A673 (cell line): Measurements from ENCODE around the gene LURAP1L. TPM values are rescaled to one million over a fixed set of nuclear protein-coding genes. Genes with fewer than 3 reads are reported as not detected.

ENCODE experiments used
- BruUV-seq: library from RNA; stranded (reverse); fragments of 400-500 nt; replicated peaks from 2 replicates; lab custom pipeline; 2021; lab: Mats Ljungman, UMichigan
- CTCF ChIA-PET: fragments of 300-600 bp; sonication (Branson Sonifier 250); formaldehyde crosslinking; loops from one replicate; lab custom pipeline; 2022; ENCODE audit warnings: antibody characterized with exemption; lab: Charles Lee
- POLR2A ChIA-PET: fragments of 300-600 bp; sonication (Branson Sonifier 250); formaldehyde crosslinking; loops from one replicate; lab custom pipeline; 2022; ENCODE audit warnings: antibody characterized with exemption; ENCODE audit not compliant: low non-redundant PET; lab: Charles Lee
- DNase-seq: peaks from one replicate; pipeline ENCODE4 v3.0.0-alpha.2; 2015; ENCODE audit warnings: low spot score
- H3K27ac ChIP-seq: fragments of 200-600 bp; sonication (generic); 2 replicates; pipeline ENCODE4 v1.5.1; 2016; ENCODE audit warnings: mixed run types, low read depth, mild to moderate bottlenecking, mixed read lengths, antibody characterized with exemption, low read length; ENCODE audit not compliant: poor library complexity, severe bottlenecking
- H3K27me3 ChIP-seq: fragments of 200-600 bp; sonication (generic); replicated peaks from 2 replicates; pipeline ENCODE4 v1.6.1; 2017; ENCODE audit warnings: mixed run types, low read depth, mild to moderate bottlenecking, mixed read lengths, antibody characterized with exemption, low read length; ENCODE audit not compliant: insufficient read depth, poor library complexity
- H3K36me3 ChIP-seq: fragments of 200-600 bp; sonication (generic); 2 replicates; pipeline ENCODE4 v1.6.1; 2016; ENCODE audit warnings: mixed run types, mild to moderate bottlenecking, mixed read lengths, antibody characterized with exemption, low read length; ENCODE audit not compliant: insufficient read depth, poor library complexity, severe bottlenecking
- H3K4me1 ChIP-seq: fragments of 200-600 bp; sonication (generic); 2 replicates; pipeline ENCODE4 v1.6.1; 2017; ENCODE audit warnings: mixed run types, mild to moderate bottlenecking, mixed read lengths, antibody characterized with exemption, low read length; ENCODE audit not compliant: insufficient read depth, poor library complexity, severe bottlenecking
- H3K4me3 ChIP-seq: fragments of 200-600 bp; sonication (generic); 2 replicates; pipeline ENCODE4 v1.5.1; 2016; ENCODE audit warnings: low read depth, mixed run types, mild to moderate bottlenecking, mixed read lengths, low read length; ENCODE audit not compliant: poor library complexity, severe bottlenecking
- H3K9me3 ChIP-seq: fragments of 200-600 bp; sonication (generic); 2 replicates; pipeline ENCODE4 v1.6.1; 2016; ENCODE audit warnings: mixed run types, low read depth, mild to moderate bottlenecking, mixed read lengths, antibody characterized with exemption, low read length; ENCODE audit not compliant: poor library complexity, severe bottlenecking
- EZH2 ChIP-seq: fragments of 200-600 bp; sonication (generic); IDR thresholded peaks from 2 replicates; pipeline ENCODE4 v1.6.1; 2017; ENCODE audit warnings: borderline replicate concordance, low read depth, mild to moderate bottlenecking, mixed read lengths, antibody characterized with exemption, low read length; ENCODE audit not compliant: poor library complexity, severe bottlenecking
- intact Hi-C: fragments of 100-400 bp; cut with micrococcal nuclease; formaldehyde crosslinking; loops from one replicate; pipeline ENCODE4 v1.10.0; 2022; ENCODE audit not compliant: unreplicated experiment
- total RNA-seq: library from RNA; stranded (reverse); gene quantifications from 2 replicates; pipeline ENCODE4 v1.2.3, GENCODE V29; 2021
- TF ChIP-seq, protein P1 (sequence below): fragments of 300-800, 200-600 bp; sonication (generic); conservative IDR thresholded peaks from 2 replicates; pipeline ENCODE4 v1.5.1; 2017; ENCODE audit warnings: low read depth, mild to moderate bottlenecking, antibody characterized with exemption, low read length, moderate library complexity, mixed read lengths

LURAP1L gene
- total RNA-seq, 1 experiment from 2014 or later = 0.60 TPM

DNA sequence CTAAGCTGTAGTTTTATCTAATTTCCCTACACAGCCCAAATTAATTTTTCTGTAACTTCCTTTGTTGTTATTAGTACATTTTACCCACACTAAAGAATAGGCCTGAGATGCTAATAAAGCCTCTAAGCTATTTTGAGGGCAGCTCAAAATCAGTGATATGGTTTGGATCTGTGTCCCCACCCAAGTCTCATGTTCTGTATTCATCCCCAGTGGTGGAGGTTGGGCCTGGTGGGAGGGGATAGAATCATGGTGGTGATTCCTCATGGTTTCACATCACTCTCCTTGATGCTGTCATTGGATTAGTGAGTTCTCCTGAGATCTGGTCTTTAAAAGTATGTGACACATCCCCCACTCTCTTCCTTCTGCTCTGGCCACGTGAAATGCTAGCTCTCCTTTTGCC lies 27.3 kb downstream of the LURAP1L start:
- Histone ChIP-seq H3K27me3 (no peaks in the 10 kb centered on the region), H3K27ac (no peak overlapping the region), H3K9me3 (no peaks in the 10 kb centered on the region), H3K36me3 (no peaks in the 10 kb centered on the region), H3K4me3 (no peak overlapping the region), H3K4me1 (peaks cover 3% of the 10 kb centered on the region)
- intact Hi-C loops = no loop called here
- BruUV-seq = no TSS peak
- POLR2A ChIA-PET = no interaction called here
- no peak for TF ChIP-seq EZH2
- TF ChIP-seq, protein P1, sequence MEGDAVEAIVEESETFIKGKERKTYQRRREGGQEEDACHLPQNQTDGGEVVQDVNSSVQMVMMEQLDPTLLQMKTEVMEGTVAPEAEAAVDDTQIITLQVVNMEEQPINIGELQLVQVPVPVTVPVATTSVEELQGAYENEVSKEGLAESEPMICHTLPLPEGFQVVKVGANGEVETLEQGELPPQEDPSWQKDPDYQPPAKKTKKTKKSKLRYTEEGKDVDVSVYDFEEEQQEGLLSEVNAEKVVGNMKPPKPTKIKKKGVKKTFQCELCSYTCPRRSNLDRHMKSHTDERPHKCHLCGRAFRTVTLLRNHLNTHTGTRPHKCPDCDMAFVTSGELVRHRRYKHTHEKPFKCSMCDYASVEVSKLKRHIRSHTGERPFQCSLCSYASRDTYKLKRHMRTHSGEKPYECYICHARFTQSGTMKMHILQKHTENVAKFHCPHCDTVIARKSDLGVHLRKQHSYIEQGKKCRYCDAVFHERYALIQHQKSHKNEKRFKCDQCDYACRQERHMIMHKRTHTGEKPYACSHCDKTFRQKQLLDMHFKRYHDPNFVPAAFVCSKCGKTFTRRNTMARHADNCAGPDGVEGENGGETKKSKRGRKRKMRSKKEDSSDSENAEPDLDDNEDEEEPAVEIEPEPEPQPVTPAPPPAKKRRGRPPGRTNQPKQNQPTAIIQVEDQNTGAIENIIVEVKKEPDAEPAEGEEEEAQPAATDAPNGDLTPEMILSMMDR = no peak
- CTCF ChIA-PET = interaction anchor here (0.5 kb wide), 1 partner anchor 493 kb away, joined by 3 read pairs; no protein-coding TSS in a partner anchor
- DNase-seq = no peak

DNA sequence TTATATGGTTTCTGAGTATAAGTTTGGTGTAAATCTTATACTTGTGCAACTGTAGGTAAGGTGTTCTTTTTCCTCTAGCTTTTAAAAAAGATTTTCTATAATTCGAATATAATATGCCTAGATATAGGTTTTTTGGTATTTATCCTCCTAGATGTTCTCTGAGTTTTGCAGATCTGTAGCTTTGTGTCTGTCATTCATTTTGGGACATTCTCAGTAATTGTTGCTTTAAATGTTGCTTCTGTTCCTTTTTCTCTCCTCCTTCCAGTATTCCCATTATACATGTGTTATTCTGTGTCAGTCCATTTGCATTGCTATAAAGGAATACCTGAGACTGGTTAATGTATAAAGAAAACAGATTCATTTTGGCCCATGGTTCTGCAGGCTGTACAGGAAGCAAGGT lies 33.7 kb downstream of the LURAP1L start:
- POLR2A ChIA-PET = no interaction called here
- DNase-seq = no peak
- no peaks in the 10 kb centered on the region for H3K9me3 ChIP-seq

DNA sequence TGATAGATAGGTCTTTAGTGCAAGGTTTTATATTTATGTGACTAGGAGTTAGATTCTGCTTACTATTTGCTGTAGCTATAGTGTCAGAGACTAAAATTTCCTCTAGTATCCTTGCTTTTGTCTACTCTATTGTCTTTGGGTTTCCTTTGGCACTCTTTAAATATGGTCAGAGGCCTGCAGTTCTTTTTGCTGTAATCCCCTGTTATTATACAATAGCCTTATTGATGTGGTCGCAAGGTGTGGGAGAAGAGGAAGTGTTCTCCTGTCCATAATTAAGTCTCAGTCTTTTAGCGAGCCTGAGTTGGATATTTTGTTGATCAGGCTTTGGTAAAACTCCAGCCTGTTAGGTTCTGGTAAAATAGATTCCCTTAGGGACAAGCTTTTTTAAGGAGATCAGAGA lies 34.9 kb downstream of the LURAP1L start:
- TF ChIP-seq, protein P1 = no peak
- TF ChIP-seq EZH2 = no peak
- intact Hi-C loops = no loop called here
- no peak overlapping the region for H3K27ac ChIP-seq
- peaks cover 20% of the 10 kb centered on the region for H3K4me1 ChIP-seq
- DNase-seq = no peak
- H3K36me3 ChIP-seq = no peaks in the 10 kb centered on the region
- ChIA-PET POLR2A (no interaction called here), CTCF (no interaction called here)
- BruUV-seq = no TSS peak
- H3K9me3 ChIP-seq = no peaks in the 10 kb centered on the region
- no peak overlapping the region for H3K4me3 ChIP-seq
- H3K27me3 ChIP-seq = no peaks in the 10 kb centered on the region

More for the DNA sequence above, 33.7 kb downstream of the LURAP1L start:
- peaks cover 8% of the 10 kb centered on the region for H3K4me1 ChIP-seq
- no peak overlapping the region for H3K27ac ChIP-seq
- H3K27me3 ChIP-seq = no peaks in the 10 kb centered on the region
- no peaks in the 10 kb centered on the region for H3K36me3 ChIP-seq
- H3K4me3 ChIP-seq = no peak overlapping the region
- intact Hi-C loops = no loop called here
- CTCF ChIA-PET = no interaction called here
- no TSS peak for BruUV-seq
- TF ChIP-seq EZH2 = no peak
- TF ChIP-seq, protein P1 = no peak
